GM19395 (cell line): ENCODE results near the gene SLC22A12.
"Not testable (repeated sequence)": the region's sequence is repeated elsewhere in the genome, so short reads cannot be mapped to it uniquely, and the experiment has no call there.

ENCODE experiments used
- ATAC-seq: cut with Tn5 transposase; IDR thresholded peaks from one replicate; pipeline ENCODE4 v1.9.1; 2021; ENCODE audit warnings: mild to moderate bottlenecking, moderate library complexity; ENCODE audit not compliant: unreplicated experiment

SLC22A12 gene

DNA sequence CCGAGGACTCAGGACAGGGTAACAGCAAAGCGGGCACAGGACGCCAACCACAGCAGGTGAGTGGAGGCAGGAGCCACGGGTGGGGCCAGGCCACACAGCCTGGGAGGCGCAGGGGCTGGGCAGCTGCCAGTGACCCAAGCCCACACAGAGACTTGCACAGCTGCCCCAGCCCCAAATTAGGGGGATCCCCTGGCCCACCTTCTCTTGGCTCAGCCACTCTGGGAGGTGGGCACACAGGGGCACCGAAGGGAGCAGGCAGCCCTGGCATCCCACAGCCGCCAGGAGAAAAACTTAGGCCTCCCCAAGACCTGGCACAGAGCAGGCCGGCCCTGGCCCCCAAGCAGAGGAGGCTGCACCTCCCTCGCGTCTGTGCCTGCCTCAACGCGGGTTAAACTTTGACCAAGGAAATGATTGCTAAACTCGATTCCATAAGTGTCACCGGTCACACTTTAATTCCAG lies at the start of gene SLC22A12:
Gene SLC22A12 (plus strand): TSS at position 458 of the 459 bp plus-strand sequence. CDS start 337 bp downstream, outside the sequence.
- ATAC-seq = no peak

DNA sequence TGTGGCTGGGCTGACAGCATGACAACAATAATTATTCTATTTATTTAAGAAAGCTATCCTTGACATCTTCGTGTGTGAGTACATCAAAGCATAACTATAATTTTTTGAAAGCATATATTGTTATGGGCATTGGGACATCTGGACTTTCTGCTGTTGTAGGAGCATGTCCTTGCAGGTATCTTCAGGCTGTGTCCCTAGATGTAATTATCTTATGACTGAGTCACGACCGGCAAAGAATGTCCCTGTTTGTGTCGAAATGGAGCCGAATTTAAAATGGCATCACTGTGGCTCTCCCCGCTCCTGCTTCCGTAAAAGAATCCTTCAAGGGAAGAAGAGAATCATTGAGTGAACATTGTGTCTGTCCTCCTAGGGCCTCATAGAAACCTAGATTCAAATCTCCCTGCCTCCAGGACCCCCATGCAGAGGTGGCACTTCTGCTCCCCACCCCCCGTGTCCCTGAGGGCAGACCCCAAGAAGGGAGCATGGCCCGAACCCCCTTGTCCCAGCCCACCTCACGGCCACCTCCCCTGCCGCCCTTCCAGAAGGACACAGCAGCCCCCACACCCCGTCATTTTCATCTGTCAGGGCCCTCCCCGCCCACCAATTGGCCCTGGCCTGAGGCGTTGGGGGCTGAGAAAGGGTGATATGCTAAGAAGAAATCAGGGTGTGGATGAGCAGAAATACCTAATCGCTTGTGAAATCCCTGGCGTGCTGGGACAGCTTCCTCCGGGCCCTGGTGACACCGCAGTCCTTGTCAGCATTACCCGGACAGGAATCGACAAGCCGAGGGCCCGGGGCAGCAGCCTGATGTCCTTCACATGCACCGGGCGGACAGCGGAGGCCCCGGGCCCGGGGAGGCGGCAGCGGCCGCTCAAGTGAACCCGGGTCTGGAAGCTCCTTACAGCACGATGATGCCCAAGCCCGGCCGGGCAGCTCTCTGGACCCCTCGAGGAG lies 48.6 kb upstream of the SLC22A12 start:
- no peak for ATAC-seq

DNA sequence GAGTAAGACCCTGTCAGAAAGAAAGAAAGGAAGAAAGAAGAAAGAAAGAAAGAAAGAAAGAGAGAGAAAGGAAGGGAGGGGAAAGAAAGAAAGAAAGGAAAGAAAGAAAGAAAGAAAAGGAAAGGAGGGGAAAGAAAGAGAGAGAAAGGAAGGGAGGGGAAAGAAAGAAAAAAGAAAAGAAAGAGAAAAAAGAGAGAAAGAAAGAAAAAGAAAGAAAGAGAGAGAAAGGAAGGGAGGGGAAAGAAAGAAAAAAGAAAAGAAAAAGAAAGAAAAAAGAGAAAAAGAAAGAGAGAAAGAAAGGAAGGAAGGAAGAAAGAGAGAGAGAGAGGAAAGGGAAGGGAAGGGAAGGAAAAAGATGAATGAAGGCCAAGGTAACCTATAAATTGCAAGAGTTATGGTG lies 47.2 kb upstream of the SLC22A12 start:
- ATAC-seq = no peak

DNA sequence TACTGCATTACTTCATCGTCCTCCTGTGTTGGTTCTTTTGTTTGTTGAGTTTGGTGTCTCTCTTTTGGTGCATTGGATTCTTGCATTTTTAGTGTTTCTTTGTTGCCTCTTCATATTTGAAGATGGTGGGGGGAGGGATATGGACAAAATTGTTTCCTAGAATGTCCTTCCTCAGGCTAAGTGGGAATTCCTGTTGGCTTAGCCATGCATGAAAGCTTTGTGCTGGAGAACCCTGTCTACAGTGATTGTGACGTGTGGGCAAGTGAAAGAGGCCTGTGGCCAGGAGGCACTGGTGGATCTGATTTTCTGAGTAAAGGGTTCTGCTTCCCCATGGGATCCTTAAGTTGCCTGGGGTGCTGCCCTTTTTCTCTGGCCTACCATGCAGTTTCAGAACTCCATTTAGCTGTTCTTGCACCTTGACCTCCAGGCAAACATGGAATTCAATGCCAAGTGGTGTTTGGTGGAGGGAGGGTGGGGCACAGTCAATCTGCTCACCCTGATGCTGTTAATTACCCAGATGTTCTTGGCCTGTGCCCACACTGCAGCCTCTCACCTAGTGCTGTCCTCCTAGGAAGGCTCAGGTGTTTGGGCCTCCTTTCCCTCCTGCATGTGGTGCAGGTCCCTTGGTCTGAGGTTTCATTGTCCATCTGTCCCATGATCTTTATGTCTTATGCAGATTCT lies 46.3 kb upstream of the SLC22A12 start:
- ATAC-seq = no peak

DNA sequence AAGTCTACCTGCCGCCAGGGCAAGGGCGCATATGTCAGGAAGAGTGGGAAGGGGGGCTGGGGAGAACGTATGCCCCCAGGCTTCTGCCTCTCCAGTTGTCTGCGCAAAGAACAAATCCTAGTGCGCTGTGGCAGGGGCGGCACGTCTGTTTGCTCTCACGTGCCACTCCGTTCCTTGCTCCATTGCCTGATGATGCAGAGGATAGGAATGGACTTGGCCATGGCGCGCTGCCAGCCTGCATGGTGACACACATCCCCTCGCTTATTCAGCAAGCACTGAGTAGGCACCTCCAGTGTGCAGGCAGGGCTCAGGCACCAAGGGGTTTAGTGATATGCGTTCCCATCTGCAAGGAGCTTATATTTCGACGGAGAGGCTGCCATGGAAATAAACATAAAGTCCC lies 45.4 kb upstream of the SLC22A12 start:
- ATAC-seq = no peak

DNA sequence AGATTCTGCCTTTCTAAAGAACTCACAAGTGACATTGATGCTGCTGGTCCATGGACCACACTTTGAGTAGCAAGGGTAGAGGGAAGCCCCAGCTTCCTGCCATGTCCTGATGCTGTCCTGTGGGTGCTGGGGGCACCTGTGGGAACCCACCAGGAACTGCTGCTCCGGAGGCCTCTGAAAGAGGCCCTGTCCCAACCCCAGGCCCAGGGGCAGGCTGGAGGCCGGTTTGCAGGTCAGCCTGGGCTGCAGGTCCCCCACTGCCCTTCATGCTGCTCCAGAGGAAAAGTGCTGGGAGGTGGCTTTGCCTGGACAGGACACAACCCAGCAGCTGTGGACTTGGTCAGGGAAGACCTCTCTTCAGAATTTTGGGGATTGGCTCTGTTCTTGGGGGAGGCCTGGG lies 44.8 kb upstream of the SLC22A12 start:
- no peak for ATAC-seq

DNA sequence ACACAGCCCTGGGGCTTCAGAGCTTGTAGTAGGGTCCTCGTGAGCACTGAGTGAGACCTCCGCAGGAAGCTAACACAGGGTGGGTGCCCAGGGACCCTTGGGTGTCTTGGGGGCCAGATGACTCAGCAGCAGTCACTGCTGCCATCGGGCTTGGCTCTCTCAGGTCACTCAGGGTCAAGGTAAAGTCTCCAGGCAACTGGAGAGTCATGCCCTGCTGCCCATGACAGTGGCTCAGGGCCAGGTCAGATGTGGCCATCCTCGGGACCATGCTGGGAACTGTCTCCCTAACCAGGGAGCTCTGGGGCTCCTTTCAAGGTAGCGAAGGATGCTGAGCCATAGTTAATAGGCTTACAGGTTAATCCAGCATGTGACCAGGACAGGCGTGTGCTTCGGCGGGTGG lies 44.4 kb upstream of the SLC22A12 start:
- no peak for ATAC-seq

DNA sequence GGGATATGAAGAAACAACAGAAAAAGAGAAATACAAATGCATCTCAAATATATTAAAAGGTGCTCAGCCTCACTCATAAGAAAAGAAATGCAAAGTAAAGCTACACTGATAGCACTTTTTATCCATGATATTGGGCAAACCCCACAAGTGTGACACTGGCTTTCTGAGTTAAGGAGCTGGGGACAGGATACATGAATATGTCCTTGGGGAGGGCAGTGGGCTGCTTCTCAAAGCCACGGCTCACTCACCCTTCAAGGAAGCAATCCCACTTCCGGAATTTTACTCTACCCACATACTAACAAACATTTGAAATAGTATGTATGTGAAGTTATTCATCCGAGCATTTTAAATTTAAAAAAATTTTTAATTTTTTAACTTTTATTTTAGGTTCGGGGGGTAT lies 41.1 kb upstream of the SLC22A12 start:
- ATAC-seq = no peak

DNA sequence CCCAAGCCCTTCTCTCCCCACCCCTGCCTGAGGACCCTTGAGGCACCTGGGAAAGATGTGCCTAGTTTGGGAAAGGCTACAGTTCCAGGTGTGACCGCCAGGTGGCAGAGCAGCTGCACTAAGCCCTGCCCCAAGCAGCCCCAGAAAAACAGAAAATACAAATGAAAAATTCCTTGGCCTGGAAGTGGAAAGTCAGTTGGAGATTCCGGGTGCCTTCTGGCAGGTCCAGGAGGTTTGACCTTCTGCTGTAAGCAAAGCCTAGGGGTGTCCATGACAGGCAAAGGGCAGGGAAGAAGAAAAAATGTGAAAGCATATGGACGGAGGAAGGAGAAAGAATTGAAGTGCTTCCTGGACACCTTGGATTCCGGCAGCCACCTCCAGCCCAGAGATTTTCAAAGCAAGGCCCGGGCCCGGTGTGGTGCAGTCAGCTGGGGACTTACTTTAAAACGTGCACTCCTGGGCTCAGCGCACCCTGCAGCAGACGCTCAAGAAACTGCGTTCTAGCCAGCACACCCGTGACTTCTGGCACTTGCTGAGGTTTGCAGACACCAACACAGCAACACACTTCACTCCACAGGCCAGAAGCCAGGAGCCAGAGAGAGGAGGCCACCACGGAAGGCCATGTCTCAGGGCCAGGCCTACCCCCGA lies 37.3 kb upstream of the SLC22A12 start:
- ATAC-seq = no peak

DNA sequence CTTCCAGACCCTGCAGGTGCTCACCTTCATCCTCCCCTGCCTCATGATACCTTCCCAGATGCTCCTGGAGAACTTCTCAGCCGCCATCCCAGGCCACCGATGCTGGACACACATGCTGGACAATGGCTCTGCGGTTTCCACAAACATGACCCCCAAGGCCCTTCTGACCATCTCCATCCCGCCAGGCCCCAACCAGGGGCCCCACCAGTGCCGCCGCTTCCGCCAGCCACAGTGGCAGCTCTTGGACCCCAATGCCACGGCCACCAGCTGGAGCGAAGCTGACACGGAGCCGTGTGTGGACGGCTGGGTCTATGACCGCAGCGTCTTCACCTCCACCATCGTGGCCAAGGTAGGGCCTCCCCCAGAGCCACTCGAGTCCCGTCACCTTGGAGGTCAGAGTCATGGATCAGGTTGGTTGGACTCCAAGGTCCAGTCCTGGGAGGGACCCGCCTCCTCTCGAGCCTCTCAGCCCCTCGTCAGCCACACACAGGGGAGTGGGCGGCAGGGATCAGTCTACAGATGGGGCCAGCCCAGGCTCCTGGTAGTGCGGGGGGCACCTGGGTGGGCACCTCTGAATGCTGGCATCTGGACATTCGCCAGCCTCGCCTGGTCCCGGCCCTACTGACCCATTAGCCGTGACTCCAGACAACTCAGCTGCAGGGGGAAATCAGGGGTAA lies 34.8 kb upstream of the SLC22A12 start:
- ATAC-seq = no peak

DNA sequence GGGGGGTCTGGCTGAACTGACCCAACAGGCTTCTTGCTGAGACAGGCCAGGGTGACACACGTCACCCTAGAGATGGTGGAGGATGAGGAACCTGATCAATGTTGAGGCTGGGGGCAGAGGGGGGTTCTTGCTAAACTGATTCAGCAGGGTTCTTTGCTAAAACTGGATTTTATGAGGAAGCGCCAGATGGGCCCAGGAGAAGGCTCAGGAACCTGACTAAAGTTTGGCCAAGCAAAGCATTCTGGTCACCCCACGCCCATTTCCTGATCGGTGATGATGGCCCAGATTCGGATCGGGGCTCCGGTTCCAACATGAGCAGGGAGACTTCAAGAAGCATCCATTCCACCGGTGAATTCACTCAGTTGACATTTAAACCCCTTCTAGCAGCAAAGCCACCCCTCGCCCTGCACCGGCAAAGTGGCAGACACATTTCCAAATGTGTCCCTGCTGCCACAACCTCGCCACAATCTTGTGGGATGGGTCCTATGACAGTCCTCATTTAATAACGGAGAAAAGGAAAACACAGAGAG lies 34.2 kb upstream of the SLC22A12 start:
- ATAC-seq = no peak

DNA sequence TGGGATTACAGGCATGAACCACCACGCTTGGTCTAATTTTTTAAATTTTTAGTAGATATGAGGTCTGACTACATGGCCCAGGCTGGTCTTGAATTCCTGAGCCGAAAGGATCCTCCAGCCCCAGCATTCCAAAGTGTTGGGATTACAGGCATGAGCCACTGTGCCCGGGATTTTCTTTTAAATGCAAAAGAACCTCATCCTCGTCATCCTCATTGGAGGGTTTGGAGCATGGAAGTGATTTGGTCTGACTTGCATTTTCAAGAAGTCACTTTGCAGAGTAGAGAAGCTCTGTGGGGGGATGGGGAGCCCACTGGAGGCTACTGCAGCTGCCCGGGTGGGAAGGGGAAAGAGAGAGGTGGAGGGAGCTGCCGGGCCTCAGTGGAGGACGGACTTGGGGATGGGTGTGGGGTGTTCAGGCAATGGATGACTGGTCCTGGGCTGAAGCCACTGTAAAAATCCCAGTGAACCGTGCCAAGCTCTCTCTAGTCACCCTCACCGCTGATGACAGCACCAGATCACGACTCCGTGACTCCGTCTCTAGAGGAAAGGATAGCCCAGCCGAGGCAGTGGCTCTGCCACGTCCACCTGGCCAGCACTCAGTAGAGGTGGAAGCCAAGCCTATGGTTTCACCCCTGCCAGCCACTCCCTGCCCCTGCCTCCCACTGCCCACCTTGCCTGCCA lies 32.8 kb upstream of the SLC22A12 start:
- ATAC-seq = no peak

DNA sequence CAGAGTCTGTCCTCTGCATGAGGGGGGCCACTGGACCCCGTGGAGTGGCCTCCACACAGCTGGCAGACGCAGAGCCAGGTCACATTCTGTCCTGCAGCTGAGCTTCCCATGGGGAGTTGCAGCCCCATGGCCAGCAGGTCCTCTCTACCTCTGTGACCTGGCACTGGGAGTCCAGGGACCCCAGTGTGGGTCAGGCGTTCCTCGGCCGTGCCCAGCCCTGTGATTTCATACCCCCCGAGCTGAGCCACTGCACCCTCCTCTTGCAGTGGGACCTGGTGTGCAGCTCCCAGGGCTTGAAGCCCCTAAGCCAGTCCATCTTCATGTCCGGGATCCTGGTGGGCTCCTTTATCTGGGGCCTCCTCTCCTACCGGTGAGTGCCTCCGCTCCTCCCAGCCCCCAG lies 32.2 kb upstream of the SLC22A12 start:
- ATAC-seq = no peak

DNA sequence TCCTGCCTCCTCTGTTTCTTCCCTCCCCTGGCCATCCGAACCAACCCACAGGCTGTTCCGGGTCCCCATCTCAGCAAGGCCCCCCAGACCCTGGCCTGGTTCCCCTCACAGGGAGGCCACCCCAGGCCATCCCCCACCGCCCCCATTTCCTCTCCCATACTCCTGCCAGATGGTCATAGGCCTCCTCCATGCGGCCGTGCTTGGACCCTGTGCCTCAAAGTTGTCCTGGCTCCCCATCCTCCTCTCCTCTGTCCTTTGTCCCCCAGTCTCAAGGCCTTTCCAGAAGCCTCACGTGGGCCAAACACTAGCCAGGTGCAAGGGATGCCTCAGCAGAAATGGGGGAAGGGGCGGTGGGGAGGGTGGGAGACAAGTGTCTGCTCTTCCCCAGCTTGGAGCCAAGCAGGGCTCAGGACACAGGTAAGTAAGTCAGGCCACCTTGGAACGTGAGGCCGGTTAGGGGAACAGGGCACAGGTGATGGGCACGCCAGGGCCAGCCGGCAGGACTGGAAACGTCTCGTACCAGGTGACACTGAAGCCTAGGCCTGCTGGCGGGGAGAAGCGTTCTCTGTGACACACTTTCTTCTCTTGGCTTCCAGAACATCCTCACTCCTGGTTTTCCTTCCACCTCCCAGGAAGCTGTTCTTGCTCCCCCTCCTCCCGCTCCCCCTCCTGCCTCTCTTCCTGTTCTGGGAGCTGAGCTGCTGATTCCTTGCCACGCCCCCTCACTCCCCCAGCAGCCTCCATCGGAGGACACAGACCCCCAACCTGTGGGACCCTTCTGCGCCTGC lies 31.5 kb upstream of the SLC22A12 start:
- no peak for ATAC-seq

DNA sequence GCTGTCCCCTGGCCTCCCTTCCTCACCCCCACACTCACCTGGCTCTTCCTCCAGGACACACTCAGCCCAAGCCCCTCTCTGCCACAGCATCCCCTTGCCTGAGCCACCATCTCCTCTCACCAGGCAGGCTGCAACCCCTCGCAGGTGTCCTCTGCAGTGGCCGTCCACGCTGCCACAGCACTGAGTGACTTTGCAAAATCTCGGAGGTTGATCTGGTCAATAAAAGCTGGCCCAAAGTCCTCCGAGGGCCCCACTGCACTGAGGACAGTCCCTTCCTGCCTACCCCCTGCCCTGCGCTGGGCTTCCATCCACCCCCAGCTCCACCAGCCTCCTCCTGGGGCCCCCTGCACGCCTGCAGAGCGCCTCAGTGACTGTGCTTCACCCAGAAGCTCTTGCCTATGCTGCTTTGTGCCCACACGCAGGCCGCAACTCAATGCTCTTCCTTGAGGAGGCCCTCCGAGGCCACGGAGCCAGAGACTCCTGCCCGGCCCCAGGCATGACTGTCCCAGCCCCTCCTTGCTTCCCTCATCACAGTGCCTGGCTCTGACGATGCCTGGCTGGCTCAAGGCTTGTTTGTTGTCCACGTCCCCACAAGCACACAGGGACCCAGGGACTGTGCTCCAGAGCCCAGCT lies 30.8 kb upstream of the SLC22A12 start:
- ATAC-seq = no peak

DNA sequence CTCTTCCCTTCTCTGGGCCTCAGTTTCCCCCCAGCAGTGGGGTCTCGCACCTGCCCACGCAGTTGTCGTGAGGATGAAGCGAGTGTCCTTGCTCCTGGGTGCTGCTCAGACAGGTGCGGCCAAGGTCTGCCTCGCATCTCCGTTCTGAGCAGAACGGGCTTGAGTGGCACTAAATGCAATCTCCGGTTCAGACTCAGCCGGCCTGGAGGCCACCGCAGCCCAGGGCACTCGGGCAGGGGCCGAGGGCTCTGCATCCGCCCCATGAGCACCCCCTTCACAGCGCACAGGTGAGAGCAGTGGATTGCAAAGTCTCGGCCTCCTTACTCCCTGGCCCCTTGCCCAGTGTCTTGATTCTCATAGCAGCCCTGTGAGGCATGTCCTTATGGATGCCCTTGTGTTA lies 30.1 kb upstream of the SLC22A12 start:
- no peak for ATAC-seq

DNA sequence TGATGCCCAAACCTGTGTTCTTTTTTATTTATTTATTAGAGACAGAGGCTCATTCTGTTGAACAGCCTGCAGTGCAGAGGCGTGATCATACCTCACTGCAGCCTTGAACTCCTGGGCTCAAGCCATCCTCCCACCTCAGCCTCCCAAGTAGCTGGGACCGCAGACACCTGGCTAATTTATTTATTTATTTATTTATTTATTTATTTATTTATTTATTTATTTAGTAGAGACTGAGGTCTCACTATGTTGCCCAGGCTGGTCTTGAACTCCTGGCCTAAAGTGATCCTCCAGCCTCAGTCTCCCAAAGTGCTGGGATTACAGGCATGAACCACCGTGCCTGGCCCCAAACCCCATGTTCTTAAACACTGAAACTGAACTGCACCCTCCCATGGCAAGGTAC lies 29.6 kb upstream of the SLC22A12 start:
- not testable (repeated sequence) for ATAC-seq

DNA sequence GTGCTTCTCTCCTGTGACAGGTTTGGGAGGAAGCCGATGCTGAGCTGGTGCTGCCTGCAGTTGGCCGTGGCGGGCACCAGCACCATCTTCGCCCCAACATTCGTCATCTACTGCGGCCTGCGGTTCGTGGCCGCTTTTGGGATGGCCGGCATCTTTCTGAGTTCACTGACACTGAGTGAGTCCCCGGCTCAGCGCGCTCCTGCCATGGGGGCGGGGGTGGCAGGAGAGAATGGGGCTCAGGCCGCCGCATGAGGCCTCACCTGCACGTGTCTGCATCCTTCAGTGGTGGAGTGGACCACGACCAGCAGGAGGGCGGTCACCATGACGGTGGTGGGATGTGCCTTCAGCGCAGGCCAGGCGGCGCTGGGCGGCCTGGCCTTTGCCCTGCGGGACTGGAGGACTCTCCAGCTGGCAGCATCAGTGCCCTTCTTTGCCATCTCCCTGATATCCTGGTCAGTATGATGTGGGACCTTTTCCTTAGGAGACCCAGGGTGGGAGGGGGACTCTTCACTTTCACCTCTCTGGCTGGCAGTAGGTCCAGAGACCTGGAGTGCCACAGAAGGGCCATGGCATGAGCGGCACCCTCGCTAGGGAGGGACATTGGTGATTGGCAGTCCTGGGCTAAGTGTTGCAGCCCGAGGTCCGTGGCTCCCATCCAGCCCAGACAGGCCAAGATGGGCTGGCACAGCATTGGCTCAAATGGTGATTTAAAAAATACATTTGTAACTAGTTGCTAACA lies 28.9 kb upstream of the SLC22A12 start:
- ATAC-seq = no peak
